Retinal pigment epithelial cell (primary cell): ENCODE results near the gene LRRC4C.

Experiments
- DNase-seq: peaks from one replicate; pipeline ENCODE4 v3.0.0-alpha.2; 2010; ENCODE audit warnings: low read depth
- H3K4me3 ChIP-seq: 2 replicates; pipeline ENCODE4 v1.5.1; 2011; ENCODE audit warnings: mild to moderate bottlenecking, low read length, control low read depth, moderate library complexity
- TF ChIP-seq, protein P1 (sequence below): conservative IDR thresholded peaks from 2 replicates; pipeline ENCODE4 v1.5.1; 2011; ENCODE audit warnings: low read depth, low read length, control low read depth, inconsistent platforms

LRRC4C gene

DNA sequence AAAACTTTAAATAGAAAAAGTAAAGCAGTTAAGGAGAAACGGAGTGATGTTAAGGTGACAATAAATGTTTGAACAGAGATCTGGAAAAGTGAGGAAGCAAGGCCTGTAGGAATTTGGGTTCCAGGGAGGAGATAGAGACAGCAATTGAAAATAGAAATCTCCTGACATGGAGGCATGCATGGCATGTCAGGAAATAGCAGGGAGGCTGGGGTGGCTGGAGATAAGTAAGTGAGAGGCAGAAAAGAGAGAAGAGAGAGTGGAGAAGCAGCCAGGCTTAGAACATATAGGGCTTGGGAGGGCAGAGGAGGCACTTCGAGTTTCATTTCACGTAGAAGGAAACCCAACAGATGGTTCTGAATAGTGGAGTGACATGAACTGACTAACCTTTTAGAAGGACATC lies 185.5 kb downstream of the LRRC4C start:
- TF ChIP-seq, protein P1, sequence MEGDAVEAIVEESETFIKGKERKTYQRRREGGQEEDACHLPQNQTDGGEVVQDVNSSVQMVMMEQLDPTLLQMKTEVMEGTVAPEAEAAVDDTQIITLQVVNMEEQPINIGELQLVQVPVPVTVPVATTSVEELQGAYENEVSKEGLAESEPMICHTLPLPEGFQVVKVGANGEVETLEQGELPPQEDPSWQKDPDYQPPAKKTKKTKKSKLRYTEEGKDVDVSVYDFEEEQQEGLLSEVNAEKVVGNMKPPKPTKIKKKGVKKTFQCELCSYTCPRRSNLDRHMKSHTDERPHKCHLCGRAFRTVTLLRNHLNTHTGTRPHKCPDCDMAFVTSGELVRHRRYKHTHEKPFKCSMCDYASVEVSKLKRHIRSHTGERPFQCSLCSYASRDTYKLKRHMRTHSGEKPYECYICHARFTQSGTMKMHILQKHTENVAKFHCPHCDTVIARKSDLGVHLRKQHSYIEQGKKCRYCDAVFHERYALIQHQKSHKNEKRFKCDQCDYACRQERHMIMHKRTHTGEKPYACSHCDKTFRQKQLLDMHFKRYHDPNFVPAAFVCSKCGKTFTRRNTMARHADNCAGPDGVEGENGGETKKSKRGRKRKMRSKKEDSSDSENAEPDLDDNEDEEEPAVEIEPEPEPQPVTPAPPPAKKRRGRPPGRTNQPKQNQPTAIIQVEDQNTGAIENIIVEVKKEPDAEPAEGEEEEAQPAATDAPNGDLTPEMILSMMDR = no peak
- DNase-seq = no peak
- no peak overlapping the region for H3K4me3 ChIP-seq

DNA sequence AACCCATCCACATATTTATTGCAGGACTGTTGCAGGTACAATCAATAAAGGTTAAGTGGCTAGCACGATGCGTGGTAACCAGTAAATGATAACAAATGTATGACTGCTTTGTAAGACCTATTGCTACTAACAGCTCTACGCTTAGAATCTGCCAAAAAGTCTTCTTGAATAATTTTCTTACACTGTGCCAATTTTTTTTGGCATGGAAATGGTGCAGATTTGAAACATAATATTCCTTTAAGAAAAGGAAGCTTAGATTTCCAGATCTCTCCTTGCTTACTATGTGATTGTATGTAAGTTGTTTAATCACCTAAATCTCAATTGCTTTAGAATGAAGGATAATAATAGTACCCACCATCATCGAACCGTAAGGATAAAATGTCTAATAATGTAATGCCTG lies 192.0 kb downstream of the LRRC4C start:
- TF ChIP-seq, protein P1 = no peak
- no peak for DNase-seq
- no peak overlapping the region for H3K4me3 ChIP-seq

DNA sequence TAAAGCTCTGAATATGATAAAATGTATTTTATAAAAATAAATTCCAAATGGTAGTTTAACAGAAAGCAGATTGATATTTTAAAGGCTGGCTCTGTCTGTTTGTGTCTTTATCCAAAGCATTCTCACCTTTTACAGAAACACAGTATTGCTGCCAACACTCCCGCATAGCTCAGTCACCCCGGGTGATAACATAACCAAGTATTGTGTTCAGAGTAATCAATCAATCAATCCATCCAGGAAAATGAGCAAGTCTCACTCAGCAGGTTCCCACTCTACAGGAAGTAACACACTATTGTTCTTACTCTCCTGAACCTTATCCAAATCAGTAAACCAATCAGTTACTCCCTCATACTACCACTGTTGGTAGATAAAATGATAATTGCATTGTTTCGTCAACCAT lies 203.4 kb downstream of the LRRC4C start:
- TF ChIP-seq, protein P1 = no peak
- DNase-seq = no peak
- no peak overlapping the region for H3K4me3 ChIP-seq

DNA sequence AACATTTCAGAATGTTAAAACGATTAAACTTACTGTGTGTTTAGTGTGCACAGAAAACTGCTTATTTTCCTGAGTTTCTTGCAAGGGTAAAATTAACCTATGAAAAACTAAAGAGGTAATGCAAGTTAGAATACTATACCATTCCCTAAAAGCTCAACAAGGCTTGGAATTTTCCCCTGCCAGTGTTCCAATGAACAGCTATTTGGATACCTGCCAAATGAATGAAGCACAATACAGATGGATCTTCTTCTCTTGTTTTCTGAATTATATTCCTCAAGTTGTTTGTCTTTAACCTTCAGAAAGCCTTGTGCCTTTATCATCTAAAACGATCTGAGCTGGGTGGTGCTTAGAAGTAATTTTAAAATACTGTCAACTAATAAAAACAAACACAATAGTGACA lies 204.5 kb downstream of the LRRC4C start:
- no peak overlapping the region for H3K4me3 ChIP-seq
- TF ChIP-seq, protein P1 = no peak
- no peak for DNase-seq

DNA sequence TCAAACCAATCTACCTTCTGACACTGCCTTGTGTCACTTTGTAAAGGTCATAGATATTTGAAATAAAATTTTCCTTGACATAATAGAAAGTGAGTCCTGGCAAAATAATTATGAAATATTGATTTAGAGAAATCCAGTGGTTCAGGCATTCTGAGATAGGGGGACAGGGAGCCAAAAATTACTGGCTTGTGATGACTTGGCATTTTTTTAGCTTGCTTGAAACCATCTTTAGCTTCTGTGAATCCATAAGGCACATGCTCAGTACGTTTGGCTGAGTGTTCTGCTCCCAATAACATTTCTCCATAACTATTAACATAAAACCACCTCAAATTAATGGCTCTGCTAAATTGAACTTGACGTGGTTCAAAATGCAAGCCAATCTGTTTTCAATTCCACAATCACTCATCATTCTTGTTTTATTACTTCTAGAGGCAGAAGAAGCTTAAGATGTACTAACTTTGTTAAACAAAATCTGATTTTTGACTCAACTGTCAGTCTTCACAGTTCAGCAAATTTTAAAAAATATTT lies 209.0 kb downstream of the LRRC4C start:
- TF ChIP-seq, protein P1 = no peak
- DNase-seq = no peak
- no peak overlapping the region for H3K4me3 ChIP-seq

DNA sequence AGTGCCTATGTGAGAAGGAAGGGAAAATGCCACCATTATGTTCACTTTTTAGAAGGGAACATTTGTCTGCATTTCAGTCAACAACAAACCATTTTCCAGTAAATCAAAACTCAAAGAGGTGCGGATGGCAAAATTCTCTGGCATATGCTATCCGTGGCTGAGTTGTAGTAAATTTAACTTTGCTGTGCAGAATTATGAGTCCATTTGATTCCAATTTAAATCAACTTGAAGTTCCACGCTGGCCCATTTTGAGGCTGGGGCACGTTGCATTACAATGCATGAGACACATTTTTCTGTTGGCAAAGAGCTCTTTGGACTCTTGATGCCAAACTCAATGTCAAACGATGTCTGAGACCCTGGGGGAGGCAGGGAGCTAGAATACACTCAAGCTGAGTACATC lies 211.8 kb downstream of the LRRC4C start:
- TF ChIP-seq, protein P1 = no peak
- no peak for DNase-seq
- H3K4me3 ChIP-seq = no peak overlapping the region

DNA sequence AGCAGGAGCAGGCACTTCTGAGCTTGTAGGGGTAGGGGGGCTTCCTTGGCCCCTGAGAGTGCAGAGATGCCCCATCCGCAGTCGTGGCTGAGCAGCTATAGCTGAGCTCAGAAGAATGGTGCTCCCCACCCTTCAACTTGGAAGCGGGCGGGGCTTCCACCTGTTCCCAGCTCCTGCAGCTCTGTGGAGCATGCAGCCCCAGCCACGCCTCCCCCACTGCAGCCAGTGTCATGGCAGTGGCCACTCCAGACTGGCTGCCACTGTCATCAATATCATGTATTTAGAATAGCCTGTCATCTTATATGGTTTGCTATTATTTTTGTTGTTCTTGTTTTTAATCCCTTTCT lies 213.1 kb downstream of the LRRC4C start:
- H3K4me3 ChIP-seq = no peak overlapping the region
- no peak for DNase-seq
- TF ChIP-seq, protein P1 = no peak
